Transverse colon (tissue), 4 donors: ENCODE measurements around the gene DGKZ.

Experiments used
- EP300 ChIP-seq: sonication (generic); formaldehyde crosslinking; IDR thresholded peaks from one replicate; pipeline ENCODE4 v1.6.1; 2017; ENCODE audit warnings: antibody characterized with exemption, low read depth
- POLR2A ChIP-seq: fragments of 450-650 bp; IDR thresholded peaks from one replicate; pipeline ENCODE4 v1.6.1; 2016; ENCODE audit warnings: antibody characterized with exemption, mild to moderate bottlenecking, moderate library complexity
- POLR2AphosphoS5 ChIP-seq, 3 donors: sonication (generic); formaldehyde crosslinking; IDR thresholded peaks; one replicate each; pipeline ENCODE4 v1.6.1; 2016; ENCODE audit warnings: antibody characterized with exemption in 3 of 3
- TF ChIP-seq, protein P1 (sequence below), 5 experiments: fragments of 200-600 bp in 3 of 5; fragments of 450-650 bp in 2 of 5; sonication (generic) in 3 of 5; IDR thresholded peaks; 1 replicate in 2 of 5; 2 replicates in 3 of 5; pipeline ENCODE4 v1.5.1; 2016 to 2017; ENCODE audit warnings: antibody characterized with exemption in 5 of 5, inconsistent platforms in 3 of 5, mild to moderate bottlenecking in 2 of 5, moderate library complexity in 1 of 5

- TF ChIP-seq, protein P1, sequence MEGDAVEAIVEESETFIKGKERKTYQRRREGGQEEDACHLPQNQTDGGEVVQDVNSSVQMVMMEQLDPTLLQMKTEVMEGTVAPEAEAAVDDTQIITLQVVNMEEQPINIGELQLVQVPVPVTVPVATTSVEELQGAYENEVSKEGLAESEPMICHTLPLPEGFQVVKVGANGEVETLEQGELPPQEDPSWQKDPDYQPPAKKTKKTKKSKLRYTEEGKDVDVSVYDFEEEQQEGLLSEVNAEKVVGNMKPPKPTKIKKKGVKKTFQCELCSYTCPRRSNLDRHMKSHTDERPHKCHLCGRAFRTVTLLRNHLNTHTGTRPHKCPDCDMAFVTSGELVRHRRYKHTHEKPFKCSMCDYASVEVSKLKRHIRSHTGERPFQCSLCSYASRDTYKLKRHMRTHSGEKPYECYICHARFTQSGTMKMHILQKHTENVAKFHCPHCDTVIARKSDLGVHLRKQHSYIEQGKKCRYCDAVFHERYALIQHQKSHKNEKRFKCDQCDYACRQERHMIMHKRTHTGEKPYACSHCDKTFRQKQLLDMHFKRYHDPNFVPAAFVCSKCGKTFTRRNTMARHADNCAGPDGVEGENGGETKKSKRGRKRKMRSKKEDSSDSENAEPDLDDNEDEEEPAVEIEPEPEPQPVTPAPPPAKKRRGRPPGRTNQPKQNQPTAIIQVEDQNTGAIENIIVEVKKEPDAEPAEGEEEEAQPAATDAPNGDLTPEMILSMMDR (IDR thresholded peaks at IDR 0.05): no peak
- TF ChIP-seq POLR2A: no peak
- no peak for TF ChIP-seq POLR2AphosphoS5 (IDR thresholded peaks at IDR 0.05)
- no peak for TF ChIP-seq EP300
Observed at GRCh38 chr11:46330563-46331281, 16.5 kb upstream of the DGKZ start.
